Measurements from ENCODE around the gene ZNF92. TPM values are rescaled to one million over a fixed set of nuclear protein-coding genes. Genes with fewer than 3 reads are reported as not detected.
"Not testable (repeated sequence)": the region's sequence is repeated elsewhere in the genome, so short reads cannot be mapped to it uniquely, and the experiment has no call there.

The ZNF92 gene
- total RNA-seq, 1 donor from 2014 or later = 10.8 TPM

DNA sequence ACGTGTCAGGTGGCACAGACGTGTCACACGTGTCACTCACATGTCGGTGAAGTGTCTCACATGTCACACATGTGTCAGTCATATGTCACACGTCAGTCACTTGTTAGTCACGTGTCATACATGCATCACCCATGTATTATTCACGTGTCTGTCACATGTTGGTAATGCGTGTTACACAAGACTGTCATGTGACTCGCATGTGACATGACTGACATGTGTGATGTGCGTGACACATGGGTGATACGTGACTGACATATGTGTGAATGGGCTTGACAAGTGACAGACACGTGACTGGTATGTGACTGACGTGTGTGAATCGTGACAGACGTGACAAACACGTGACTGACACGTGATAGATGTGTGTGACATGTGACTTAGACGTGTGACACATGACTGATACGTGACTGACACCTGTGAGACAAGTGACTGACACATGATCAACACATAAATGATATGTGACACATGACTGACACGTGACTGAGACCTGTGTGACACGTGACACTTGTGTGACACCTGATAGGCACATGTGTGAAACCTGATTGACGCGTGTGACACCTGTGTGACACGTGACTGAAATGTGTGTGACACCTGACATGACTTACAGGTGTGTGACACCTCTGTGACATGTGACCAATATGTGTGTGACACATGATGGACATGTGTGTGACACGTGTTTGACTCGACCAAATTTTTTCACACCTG lies 56.1 kb downstream of the ZNF92 start:
- no peak for DNase-seq

DNA sequence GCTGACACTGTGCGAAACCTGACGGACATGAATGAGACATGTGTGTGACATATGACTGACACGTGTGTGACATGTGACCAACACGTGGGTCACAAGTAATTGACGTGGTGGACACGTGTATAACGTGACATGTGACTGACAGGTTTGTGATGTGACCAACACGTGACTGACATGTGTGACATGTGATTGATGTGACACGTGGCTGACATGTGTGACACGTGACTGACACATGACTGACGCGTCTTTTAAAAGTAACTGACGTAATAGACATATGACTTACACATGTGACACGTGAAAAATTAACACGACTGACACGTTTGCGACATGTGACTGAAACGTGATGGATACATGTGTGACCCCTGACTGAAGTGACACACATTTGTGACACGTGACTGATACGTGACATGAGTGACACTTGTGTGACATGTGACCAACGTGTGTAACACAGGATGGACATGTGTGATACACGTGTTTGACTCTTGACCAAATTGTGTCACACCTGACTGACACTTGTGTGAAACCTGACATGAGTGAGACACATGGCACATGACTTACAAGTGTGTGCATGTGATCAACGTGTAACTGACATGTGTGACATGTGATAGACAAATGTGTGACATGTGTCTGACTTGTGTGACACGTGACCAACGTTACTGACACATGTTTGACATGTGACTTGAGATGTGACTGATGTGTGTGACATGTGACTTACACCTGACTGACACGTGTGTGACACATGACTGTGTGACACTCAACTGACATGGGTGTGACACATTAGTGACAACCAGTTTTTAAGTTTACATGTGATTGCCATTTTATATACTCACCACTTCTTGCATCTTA lies 56.9 kb downstream of the ZNF92 start:
- no peak for DNase-seq

DNA sequence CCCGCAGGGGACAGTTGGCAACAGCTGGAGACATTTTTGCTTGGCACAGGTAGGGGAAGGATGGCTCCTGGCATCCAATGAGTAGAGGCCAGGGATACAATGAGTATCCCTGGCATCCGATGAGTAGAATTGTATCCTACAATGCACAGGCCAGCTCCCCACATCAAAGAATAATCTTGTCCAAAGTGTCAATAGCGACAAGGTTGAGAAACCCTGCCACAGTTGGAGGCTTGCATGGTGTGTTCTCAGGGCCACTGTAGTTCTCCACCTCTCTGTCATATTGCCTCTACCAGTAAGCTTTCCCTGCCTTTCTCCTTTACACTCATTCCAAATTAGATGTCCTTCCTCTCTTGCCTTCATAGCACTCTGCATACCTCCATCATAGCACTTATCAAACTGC lies 60.7 kb downstream of the ZNF92 start:
- DNase-seq = no peak

DNA sequence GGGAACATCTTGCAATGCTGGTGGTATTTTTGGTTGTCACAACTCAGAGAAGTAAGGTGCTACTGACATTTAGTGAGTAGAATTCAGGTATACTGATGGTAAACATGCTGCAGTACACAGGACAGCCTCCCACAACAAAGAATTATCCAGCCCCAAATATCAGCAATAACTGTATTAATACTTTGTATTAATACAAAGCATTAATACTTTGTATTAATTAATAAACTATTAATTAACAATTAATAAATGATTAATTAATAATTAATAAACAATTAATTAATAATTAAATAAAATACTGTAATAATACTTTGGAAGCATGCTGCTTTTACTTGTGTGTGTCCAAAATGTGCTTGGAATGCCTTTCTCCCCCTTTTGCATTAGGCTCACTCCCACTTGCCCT lies 62.5 kb downstream of the ZNF92 start:
- DNase-seq = no peak

DNA sequence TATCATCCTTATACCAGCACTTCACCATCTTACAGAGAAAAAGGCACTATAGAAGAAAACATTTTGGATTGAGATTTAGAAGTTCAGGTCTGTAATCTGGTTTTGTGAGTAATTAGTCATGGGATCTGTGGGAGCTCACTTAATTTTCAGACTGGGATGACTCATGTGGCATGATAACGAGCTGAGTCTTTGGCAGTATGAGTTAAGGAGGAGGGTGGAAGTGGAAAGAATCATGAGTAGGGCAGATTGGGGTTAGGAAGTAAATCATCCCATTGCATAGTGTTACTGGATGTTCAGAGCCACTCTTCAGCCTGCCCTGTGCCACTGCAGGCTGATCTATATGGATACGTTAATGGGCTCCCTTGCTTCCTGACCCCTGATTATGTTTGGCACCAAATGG lies 64.9 kb downstream of the ZNF92 start:
- no peak for DNase-seq

DNA sequence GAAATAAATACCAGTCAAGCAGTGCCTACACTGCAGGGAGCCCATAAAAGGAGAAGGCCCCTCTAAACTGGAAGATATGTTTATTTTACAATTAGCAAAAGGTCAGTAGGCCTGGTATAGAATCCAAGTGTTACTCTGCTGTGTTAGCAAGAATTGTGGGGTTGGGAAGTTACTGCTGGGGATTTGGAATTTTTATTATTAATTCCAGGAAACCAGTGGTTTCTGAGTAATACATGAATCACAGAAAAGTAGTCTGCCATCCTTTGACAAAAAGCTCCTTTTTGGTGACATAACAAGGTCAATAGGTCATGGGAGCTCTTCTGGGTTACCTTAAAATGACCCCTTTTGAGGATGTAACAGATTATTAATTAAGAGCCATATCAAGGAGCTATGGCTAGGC lies 67.4 kb downstream of the ZNF92 start:
- no peak for DNase-seq

DNA sequence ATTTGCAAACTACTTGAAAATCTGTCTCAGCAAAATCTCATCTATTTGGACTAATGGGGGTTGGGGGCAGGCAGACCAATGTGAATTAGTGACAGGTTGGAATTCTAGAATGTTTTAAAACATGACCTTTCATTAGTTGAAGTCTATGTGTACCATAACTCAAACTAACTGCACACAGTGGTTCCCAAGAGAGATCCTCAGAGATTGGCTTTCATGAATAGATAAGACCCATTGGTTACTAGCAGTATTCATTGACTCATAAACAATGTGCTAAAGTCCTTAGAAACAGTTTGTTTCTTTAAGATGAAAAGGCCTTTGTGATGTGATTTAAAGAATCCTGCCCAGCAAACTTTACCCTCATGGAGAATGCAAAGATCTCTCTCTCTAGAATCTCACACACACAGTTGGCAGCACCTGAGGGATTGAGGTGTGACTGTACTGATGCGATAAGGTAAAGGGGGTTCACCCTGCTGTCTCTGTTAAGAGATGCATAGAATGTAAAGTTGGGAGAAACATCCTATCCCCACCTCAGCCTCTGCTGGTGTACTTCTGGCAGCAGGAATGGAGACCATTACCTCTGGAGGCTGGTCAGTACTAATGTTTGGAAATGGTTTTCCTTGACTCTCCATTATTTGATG lies 70.7 kb downstream of the ZNF92 start:
- DNase-seq = no peak

DNA sequence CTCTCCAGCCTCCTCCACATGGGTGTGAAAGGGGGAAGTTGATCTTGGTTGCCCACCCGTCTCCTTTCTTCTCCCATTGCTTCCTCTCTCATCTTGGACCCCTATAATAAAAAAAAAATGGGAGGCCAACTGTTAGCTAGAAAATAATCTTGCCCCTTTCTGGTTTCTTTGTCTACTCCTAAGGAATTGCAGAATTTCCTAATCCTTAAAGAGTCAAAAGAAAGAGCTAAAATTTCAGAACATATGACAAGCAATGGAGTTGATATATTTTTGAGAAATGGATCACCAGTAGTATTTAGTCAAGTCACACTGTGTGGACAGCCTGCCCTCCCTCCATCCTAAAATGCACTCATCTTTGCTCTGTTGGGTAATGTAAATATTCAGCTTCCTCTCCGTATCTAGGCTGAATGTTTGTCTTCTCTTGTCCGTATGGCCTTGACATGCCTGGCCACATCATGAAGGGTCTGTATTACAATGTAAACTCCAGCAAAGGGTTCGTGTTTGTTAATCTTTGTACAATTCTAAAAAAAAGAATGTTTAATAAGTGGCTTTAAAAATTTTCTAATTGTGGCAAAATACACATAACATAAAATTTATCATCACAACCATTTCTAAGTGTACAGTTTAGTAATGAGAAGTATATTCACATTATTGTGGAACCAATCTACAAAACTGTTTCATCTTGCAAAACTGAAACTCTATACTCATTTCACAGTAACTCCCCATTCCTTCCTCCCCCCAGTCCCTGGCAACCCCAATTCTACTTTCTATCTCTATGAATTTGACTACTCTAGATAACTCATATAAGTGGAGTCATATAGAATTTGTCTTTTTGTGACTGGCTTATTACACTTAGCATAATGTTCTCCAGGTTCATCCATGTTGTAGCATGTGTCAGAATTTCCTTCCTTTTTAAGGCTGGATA lies 71.5 kb downstream of the ZNF92 start:
- no peak for DNase-seq

DNA sequence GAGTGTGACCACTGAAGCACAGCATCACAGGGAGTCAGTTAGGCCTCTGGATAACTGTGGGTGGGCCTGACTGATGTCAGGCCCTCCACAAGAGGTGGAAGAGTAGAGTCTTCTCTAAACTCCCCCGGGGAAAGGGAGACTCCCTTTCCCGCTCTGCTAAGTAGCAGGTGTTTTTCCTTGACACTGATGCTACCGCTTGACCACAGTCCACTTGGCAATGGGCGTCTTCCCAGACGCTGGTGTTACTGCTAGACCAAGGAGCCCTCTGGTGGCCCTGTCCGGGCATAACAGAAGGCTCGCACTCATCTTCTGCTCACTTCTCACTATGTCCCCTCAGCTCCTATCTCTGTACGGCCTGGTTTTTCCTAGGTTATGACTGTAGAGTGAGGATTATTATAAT lies 73.4 kb downstream of the ZNF92 start:
- DNase-seq = not testable (repeated sequence)

DNA sequence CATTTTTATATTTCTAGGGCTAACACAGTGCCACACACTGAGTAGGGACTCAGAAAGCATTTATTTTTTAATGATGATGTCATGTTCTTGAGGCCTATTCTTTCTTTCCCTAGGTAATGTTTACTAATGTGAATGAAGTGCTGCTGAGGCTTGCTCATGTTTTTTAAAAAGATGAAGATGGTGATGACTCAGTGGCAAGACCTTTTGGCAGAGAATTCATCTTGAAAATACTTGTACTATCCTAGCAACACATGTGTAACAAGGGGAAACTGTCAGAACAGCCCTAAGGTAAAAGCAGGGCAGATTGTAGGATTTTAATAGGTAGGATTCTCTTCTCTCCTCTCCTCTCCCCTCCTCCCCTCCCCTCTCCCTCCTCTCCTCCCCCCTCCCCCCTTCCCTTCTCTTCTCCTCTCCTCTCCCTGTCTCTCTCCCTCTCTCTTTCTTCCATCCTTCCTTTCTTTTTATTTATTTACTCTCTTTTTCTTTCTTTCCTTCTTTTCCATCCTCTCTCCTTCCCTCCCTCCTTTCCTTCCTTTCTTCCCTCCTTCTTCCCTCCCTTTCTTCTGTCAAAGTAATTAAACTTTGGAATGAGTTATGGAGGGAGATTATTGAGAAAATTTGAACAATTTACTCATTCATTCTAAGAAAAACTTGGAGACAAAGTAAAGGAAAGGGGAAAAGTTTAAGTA lies 75.3 kb downstream of the ZNF92 start:
- DNase-seq = peak; percentile 33

DNA sequence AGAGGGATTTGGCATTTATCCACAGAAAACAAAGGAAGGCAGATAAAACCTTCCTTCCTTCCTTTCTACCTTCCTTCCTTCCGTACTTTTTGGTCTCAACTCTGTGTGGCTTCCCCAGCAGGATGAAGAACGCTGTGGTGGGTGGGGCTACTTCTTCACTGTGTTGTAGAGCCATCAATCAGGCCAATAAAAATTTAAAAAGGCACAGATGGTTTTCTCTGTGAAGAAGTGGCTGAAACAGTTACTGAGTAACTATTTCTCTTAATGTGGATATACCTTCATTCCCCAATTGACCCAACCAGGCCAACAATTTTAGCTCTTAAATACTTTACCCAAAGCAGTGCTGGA lies 75.8 kb downstream of the ZNF92 start:
- DNase-seq = no peak

Measured in tongue (tissue), 2 donors.